IPS DF 19.7 (cell line): ENCODE measurements around the gene PTPRN2.
"Not testable (repeated sequence)": the region's sequence is repeated elsewhere in the genome, so short reads cannot be mapped to it uniquely, and the experiment has no call there.

Experiments
- DNase-seq: peaks from one replicate; pipeline ENCODE4 v3.0.0-alpha.2; 2013; ENCODE audit warnings: low read depth, low spot score

PTPRN2 gene

DNA sequence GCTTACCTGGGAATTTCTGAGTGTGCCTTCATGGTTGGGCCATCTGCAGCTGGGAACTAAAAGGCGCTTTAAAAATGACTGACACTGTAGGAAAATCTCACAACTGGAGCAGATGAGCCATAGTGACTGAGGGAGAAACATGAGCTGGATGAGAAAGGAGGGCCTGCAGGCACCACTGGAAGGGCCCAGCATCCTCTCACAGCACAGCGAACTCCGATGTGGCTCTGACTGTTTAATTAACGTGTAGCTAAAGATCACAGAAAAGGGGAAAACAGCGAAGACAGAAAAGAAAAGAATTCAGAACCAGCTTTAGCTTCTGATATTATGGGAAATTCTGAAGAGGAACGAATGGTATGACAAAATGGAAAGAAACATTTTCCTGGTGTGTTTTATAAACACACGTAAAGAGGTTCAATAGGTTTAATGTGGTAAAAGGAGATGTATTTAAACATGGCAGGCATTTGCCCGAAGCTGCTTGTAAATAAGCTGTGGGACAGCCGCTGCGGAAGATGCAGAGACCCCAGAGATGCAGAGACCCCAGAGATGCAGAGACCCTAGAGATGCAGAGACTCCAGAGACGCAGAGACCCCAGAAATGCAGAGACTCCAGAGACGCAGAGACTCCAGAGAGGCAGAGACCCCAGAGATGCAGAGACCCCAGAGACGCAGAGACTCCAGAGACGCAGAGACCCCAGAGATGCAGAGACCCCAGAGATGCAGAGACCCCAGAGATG is 534.3 kb downstream of the PTPRN2 start:
- no peak for DNase-seq

DNA sequence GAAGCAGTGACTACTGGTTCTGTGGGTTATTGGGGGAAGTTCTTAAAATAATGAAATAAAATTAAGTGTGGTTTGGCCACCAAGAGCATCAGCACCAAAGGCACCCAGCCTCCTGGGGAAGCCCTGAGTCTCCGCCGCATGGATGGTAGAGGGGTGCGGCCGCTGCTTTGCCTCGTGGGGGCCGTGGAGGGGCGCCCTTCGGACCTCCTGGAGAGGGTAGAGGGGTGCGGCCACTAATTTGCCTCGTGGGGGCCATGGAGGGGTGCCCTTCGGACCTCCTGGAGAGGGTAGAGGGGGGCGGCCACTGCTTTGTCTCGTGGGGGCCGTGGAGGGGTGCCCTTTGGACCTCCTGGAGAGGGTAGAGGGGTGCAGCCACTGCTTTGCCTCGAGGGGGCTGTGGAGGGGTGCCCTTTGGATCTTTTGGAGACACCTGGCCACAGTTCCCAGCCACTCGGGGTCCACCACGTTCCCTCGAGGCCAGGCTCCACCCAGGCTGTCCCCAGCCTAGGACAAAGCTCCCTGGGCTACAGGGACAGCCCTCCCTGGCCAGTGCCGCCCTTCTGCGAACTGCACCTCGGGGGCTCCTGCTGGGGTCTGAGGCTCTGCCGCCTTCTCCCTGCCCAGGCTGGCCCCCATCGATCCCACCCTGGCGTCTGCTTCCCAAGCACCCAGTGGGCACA is 535.1 kb downstream of the PTPRN2 start:
- no peak for DNase-seq

- no peak for DNase-seq
These were observed 535.8 kb downstream of the PTPRN2 start for GRCh38 chr7:158051776-158052175.

GRCh38 chr7:158050978-158051651 is 536.5 kb downstream of the PTPRN2 start:
- no peak for DNase-seq

DNA sequence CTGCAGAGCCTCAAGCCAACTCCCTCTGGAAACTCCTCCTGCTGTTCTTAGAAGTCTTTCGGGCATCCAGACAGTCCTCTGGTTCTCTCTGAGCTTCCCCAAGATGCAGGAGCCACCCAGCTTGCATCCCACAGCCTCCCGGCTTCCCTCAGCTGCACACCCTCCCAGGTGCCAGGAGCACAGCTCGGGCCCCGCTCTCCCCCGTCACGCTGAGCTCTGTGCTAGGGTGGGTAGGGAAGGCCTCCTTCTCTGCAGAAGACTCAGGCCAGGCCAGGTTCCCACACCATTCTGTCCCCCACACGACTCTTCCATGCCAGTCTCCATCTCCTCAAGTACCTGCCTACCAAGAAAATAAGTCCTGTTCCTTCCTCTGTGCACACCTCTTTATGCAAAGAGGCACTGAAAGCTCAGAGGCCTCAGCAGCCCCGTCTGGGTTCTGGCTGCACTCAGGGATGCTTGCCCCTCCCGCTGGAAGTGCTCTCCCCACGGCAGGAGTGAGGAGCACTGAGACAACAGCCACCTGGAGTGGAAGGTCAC is 537.1 kb downstream of the PTPRN2 start:
- DNase-seq = no peak

DNA sequence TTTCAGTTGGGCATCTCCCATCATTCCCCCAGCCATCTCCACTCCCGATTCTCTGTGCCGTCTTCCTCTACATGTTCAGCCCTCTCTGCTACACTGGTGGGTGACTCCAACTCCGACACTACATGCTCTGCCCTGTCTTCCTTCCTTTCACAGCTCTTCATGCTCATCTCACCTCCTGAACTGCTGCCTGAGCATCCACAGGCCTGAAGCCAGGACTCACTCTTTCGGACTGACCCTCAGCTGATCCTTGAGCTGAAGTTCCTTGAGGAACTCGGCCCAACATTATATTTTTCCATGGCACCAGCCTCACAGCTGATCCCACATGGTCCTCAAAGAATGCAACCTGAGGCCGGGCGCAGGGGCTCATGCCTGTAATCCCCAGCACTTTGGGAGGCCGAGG is 538.4 kb downstream of the PTPRN2 start:
- DNase-seq = no peak

DNA sequence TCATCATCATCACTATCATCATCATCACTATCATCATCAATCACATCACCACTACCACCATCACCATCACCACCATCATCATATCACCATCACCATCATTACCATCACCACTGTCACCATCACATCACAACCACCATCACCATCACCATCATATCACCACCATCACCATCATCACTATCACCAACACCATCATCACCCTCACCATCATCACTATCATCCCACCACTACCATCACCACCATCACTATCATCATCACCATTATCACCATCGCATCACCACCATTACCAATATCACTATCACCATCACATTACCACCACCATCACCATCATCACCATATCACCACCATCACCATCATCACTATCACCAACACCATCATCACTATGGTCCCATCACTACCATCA is 539.1 kb downstream of the PTPRN2 start:
- no peak for DNase-seq

DNA sequence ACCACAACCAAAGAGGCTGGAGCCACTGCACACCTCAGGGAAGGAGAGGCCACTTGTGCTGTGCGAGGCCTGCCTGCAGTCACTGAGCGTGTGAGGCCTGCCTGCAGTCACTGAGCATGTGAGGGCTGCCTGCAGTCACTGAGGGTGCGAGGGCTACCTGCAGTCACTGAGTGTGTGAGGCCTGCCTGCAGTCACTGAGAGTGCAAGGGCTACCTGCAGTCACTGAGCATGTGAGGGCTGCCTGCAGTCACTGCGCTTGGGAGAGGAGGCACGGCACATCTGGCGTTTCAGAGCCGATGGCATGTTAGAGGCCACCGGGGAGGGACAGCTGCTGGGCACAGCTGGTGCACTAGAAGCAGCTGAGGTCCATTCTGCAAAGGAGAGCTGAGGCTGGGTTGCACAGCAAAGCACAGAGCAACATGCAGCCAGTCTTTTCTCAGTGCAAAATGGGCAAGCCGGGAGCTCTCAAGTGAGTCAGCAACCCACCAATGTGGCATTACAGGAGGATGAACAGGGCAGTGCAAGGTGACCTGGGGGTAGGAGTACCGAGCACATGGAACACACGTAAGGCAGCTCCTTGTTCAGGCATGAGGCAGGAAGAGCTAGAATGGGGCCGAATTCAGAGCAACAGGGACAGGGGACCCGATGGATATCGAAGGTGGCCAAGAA is 540.1 kb downstream of the PTPRN2 start:
- no peak for DNase-seq

DNA sequence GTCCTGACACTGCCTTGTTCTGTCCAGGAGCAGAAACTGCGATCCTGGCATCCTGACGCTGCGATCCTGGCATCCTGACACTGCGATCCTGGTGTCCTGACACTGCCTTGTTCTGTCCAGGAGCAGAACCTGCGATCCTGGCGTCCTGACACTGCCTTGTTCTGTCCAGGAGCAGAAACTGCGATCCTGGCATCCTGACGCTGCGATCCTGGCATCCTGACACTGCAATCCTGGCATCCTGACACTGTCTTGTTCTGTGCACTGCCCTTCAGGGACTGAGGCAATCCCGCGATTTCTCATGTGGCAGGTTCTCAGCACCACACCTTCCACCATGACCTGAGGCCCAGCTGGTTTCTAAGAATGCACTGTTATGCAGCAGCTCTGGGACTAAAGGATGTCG is 541.4 kb downstream of the PTPRN2 start:
- DNase-seq = not testable (repeated sequence)

- DNase-seq = no peak
These were observed 543.2 kb downstream of the PTPRN2 start for GRCh38 chr7:158044482-158044823.

DNA sequence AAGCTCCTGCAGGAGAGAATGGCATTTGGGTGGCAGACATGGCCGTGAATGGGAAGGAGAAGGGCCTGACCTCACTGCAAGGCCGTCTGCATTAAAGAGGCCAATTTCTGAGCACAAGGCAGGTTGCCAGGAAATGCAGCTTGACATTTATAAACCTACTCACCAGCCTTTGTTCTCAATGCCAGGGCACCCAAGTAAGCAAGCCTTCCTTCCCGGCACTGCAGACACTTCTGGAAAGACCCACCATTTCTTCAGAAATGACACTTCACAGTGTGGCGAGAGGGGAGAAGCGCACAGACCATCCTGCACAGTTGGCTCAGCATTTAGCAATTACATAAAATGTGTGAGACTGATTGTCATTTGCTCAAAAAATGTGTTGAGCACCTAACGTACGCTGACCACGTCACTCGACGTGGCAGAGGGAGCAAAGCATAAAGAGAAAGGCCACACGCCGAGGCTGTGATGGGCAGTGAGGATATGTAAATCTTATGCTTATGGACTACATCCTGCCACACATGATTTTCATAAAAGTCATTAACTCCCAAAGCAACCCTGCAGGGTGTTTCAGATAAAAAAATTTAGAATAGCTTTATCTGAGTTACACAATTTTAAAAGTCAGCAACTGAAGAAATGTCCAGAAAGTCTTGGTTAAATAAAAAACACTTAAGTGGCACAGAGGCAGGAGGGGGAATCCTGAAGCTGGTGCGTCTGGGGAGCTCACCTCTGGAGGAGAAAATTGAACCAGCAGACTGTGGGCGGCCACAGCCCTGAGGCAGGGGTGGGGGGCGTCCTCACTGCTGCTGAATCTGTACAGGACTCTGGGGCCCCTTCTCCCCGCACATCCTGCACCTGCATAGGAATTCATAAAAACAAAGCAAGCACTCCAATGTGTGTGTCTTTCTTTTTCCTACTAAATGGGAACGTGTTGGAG is 543.8 kb downstream of the PTPRN2 start:
- no peak for DNase-seq

DNA sequence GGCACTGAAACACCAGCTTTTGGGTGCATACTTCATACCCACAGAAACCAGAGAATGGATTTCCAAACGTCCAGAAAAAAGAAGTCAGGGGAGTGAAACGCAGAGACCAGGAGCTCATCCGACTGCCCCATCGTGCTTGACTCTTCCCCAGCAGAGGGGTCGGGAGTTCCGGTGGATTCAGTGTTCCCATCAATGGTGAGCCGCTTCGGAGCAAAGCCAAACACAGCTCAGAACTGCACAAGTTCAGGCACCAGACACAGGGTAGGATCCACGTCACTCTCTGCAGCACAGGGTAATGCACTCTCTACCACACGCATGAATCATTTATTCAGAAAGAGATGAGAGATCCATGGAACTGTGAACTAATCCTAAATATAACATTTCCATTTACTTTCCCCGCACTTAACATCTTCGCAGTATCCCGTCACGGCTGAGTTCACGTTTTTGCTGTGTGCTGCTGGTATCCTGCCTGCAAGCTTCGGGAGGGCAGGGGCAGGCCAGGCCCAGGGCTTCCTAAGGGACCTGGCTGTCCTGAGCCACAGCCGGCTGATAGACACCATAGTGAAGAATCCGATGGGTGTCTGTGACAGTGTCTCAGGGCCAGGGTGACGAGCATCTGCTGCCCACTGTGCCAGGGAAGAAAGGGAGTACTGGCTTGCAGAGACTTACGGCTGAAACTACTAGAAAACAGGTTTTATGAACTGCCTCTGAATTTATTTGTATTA is 545.3 kb downstream of the PTPRN2 start:
- DNase-seq = no peak

DNA sequence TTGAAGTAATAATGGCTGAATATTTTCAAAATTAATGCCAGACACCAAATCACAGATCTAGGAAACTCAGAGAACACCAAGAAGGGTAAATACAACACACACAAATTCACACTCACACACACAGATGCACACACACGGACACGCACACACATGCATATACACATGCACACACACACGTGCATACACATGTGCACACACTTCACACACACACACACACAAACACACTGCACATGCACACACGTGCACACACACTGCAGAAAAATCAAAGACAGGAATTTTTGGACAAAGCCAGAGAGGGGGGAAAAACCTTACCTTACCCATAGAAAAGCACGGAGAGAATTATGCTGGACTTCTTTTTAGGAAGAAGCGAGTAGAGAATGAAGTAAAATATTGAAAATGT is 547.4 kb downstream of the PTPRN2 start:
- DNase-seq = no peak

DNA sequence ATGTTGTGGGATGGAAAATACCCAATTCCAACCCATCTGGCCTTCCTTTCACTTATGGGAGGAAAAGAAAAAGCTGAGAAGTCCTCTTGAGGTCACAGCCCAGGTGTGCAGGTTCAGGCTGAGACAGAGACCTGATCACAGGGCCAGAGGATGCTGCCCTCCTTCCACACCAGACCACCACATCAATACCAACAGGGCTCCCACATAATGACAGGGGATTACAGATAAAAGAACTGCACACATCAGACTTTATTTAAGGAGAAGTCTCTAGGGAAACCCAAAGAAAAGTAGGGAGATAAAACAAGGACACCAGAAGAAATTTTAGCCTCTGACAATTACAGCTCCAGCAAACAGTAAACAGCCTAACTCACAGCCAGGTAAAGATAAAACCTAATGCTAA is 548.4 kb downstream of the PTPRN2 start:
- no peak for DNase-seq

DNA sequence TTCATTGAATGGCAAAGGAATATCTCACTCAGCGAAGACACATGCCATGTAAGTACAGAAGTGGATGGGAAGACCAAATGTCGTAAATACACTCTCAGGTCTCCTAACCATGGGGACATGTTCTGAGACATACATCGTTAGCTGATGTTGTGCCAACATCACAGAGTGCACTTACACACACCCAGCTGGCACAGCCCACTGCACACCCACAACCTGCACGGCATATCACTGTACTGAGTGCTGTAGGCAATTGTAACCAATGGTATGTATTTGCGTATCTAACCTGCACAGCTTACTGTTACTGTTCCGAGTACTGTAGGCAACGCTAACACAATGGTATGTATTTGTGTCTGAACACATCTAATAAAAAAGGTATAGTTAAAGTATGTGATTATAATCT is 550.4 kb downstream of the PTPRN2 start:
- no peak for DNase-seq

GRCh38 chr7:158035343-158035742 is 552.3 kb downstream of the PTPRN2 start:
- no peak for DNase-seq

- no peak for DNase-seq
These were observed 553.1 kb downstream of the PTPRN2 start for GRCh38 chr7:158034571-158034970.

GRCh38 chr7:158033925-158034324 is 553.7 kb downstream of the PTPRN2 start:
- DNase-seq = not testable (repeated sequence)

DNA sequence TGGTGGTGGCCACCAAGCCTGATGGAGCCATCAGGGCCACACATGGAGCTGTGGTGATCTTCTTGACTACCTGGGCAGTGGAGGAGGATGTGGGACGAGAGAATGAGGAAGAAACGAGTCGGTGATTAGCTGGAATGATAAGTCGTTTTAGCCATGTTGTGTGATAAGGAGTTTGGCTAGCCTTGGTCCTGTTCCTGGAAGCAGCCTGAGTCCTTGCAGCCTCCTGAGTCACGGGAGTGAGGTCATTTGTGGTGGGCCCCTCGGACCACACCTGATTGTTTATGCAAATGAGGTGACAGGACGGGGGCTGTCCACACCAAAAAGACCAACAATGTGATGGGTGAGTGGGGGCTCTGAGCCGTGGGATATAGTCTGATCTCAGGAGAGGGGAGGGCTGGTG is 554.4 kb downstream of the PTPRN2 start:
- no peak for DNase-seq

GRCh38 chr7:158032561-158033115 is 555.0 kb downstream of the PTPRN2 start:
- no peak for DNase-seq
